Keratinocyte (primary cell): ENCODE data around the gene SYNPR. TPM values are rescaled to one million over a fixed set of nuclear protein-coding genes. Genes with fewer than 3 reads are reported as not detected.

ENCODE experiments used
- DNase-seq: peaks from one replicate; pipeline ENCODE4 v3.0.0-alpha.2; 2011; ENCODE audit warnings: low read depth, missing footprints, low spot score
- FAIRE-seq: peaks from 2 replicates; lab custom pipeline; 2011; peaks lifted over from hg19 to GRCh38; lab: Jason Lieb, UNC
- H2AFZ ChIP-seq: 2 replicates; pipeline ENCODE4 v1.6.0; 2012; ENCODE audit warnings: low read length, control low read depth, inconsistent platforms; ENCODE audit not compliant: control insufficient read depth
- H3K27ac ChIP-seq: 2 replicates; pipeline ENCODE4 v1.5.1; 2011; ENCODE audit warnings: low read length; ENCODE audit not compliant: control insufficient read depth, insufficient read depth
- H3K27me3 ChIP-seq: 3 replicates; pipeline ENCODE4 v1.6.0; 2011; ENCODE audit warnings: low read length; ENCODE audit not compliant: control insufficient read depth, insufficient read depth; ENCODE audit errors: extremely low read depth
- H3K36me3 ChIP-seq, 2 experiments: 2 replicates in 1 of 2; 3 replicates in 1 of 2; pipeline ENCODE4 v1.5.1; 2011; ENCODE audit warnings: low read length in 2 of 2, mild to moderate bottlenecking in 1 of 2; ENCODE audit not compliant: control insufficient read depth in 2 of 2, insufficient read depth in 2 of 2; ENCODE audit errors: extremely low read depth in 1 of 2
- H3K4me1 ChIP-seq: 3 replicates; pipeline ENCODE4 v1.5.1; 2011; ENCODE audit warnings: low read length; ENCODE audit not compliant: control insufficient read depth, insufficient read depth; ENCODE audit errors: extremely low read depth
- H3K4me2 ChIP-seq: 3 replicates; pipeline ENCODE4 v1.6.0; 2011; ENCODE audit warnings: low read depth, low read length; ENCODE audit not compliant: control insufficient read depth, insufficient read depth; ENCODE audit errors: extremely low read depth
- H3K4me3 ChIP-seq, 3 experiments: fragments of 200-600 bp in 1 of 3; sonication (generic) in 1 of 3; 2 replicates in 2 of 3; 3 replicates in 1 of 3; pipeline ENCODE4 v1.5.1; 2011 to 2016; ENCODE audit warnings: low read length in 3 of 3, mild to moderate bottlenecking in 3 of 3, control low read depth in 2 of 3, inconsistent platforms in 1 of 3, low read depth in 1 of 3, mixed read lengths in 1 of 3, mixed run types in 1 of 3, moderate library complexity in 1 of 3; ENCODE audit not compliant: control insufficient read depth in 2 of 3, insufficient read depth in 2 of 3; ENCODE audit errors: extremely low read depth in 1 of 3
- H3K79me2 ChIP-seq: 2 replicates; pipeline ENCODE4 v1.6.0; 2012; ENCODE audit warnings: low read length; ENCODE audit not compliant: control insufficient read depth, insufficient read depth
- H3K9ac ChIP-seq: 3 replicates; pipeline ENCODE4 v1.6.0; 2011; ENCODE audit warnings: low read length; ENCODE audit not compliant: control insufficient read depth, insufficient read depth; ENCODE audit errors: extremely low read depth
- H3K9me1 ChIP-seq: 3 replicates; pipeline ENCODE4 v1.6.0; 2011; ENCODE audit warnings: low read length; ENCODE audit not compliant: control insufficient read depth, insufficient read depth; ENCODE audit errors: extremely low read depth
- H3K9me3 ChIP-seq: 2 replicates; pipeline ENCODE4 v1.5.1; 2012; ENCODE audit warnings: low read depth, low read length; ENCODE audit not compliant: control insufficient read depth
- H4K20me1 ChIP-seq: 3 replicates; pipeline ENCODE4 v1.6.0; 2011; ENCODE audit warnings: low read length; ENCODE audit not compliant: control insufficient read depth, insufficient read depth; ENCODE audit errors: extremely low read depth
- EZH2 ChIP-seq: IDR thresholded peaks from one replicate; pipeline ENCODE4 v1.6.1; 2012; ENCODE audit warnings: inconsistent platforms, mild to moderate bottlenecking, low read length, moderate library complexity
- dilution Hi-C: fragments of 300-500 bp; cut with MboI; formaldehyde crosslinking; loops from one replicate; pipeline ENCODE4 v1.7.0; 2020; ENCODE audit warnings: low sequenced_read_pairs; ENCODE audit not compliant: extremely low pct_ligation_motif_present
- polyA plus RNA-seq, 5 experiments: library from polyadenylated mRNA; depleted of rRNA in 3 of 5; stranded (reverse) in 3 of 5; stranded (forward) in 1 of 5; unstranded in 1 of 5; fragments of >200 nt; gene quantifications; 1 replicate in 1 of 5; 2 replicates in 3 of 5; 3 replicates in 1 of 5; pipeline versions ENCODE4 v1.2.1 to v1.2.3, GENCODE V29; 2011 to 2012; ENCODE audit warnings: missing spikeins in 2 of 5, low read depth in 1 of 5, low replicate concordance in 1 of 5
- TF ChIP-seq, protein P1 (sequence below), 3 experiments: IDR thresholded peaks in 1 of 3; conservative IDR thresholded peaks in 1 of 3; optimal IDR thresholded peaks in 1 of 3; 2 replicates in 2 of 3; 3 replicates in 1 of 3; pipeline versions ENCODE3 to v1.5.1; 2011; ENCODE audit warnings: low read length in 3 of 3, mild to moderate bottlenecking in 3 of 3, moderate library complexity in 2 of 3, control low read depth in 1 of 3, inconsistent platforms in 1 of 3; ENCODE audit not compliant: insufficient read depth in 2 of 3; ENCODE audit errors: extremely low read depth in 1 of 3

SYNPR gene
- polyA plus RNA-seq, 1 donor (not counting 4 experiments of a cell fraction or from before 2014, with no cell fraction given) = not detected

DNA sequence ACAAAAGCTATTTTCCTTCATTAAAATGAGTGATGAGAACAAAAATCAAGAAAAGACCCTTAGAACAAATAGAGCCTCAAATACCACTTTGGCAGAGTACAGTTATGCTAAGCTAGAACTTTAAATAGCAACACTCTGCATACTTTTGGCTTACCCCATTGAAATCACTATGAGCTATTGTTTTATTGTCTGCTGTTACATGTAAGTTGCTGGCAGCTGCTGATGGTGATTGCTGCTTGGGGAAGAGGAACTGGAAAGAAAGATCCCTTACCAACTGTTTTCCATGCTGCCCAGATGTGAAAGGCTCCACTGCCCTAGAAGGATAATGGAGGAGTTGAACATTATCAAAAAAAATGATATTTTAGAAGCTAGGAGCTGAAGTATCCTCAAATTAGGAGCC, 135.4 kb downstream of the SYNPR start:
- H3K36me3 ChIP-seq = no peaks in the 10 kb centered on the region
- no peaks in the 10 kb centered on the region for H3K9me1 ChIP-seq
- dilution Hi-C loops = no loop called here
- H3K4me2 ChIP-seq = no peak overlapping the region
- no peak for FAIRE-seq
- no peaks in the 10 kb centered on the region for H3K9me3 ChIP-seq
- no peaks in the 10 kb centered on the region for H3K4me1 ChIP-seq
- DNase-seq = no peak
- no peak overlapping the region for H3K27ac ChIP-seq
- TF ChIP-seq, protein P1, sequence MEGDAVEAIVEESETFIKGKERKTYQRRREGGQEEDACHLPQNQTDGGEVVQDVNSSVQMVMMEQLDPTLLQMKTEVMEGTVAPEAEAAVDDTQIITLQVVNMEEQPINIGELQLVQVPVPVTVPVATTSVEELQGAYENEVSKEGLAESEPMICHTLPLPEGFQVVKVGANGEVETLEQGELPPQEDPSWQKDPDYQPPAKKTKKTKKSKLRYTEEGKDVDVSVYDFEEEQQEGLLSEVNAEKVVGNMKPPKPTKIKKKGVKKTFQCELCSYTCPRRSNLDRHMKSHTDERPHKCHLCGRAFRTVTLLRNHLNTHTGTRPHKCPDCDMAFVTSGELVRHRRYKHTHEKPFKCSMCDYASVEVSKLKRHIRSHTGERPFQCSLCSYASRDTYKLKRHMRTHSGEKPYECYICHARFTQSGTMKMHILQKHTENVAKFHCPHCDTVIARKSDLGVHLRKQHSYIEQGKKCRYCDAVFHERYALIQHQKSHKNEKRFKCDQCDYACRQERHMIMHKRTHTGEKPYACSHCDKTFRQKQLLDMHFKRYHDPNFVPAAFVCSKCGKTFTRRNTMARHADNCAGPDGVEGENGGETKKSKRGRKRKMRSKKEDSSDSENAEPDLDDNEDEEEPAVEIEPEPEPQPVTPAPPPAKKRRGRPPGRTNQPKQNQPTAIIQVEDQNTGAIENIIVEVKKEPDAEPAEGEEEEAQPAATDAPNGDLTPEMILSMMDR (optimal IDR thresholded peaks at IDR 0.05 in 1 of 3, IDR thresholded peaks at IDR 0.05 in 1 of 3, conservative IDR thresholded peaks at IDR 0.05 in 1 of 3; ENCODE audit: extremely low read depth in 1 of 3, insufficient read depth in 2 of 3, low read length in 3 of 3) = no peak
- no peak for TF ChIP-seq EZH2
- H3K4me3 ChIP-seq = no peak overlapping the region
- no peak overlapping the region for H3K9ac ChIP-seq
- no peak overlapping the region for H2AFZ ChIP-seq
- no peaks in the 10 kb centered on the region for H3K79me2 ChIP-seq
- no peaks in the 10 kb centered on the region for H4K20me1 ChIP-seq
- H3K27me3 ChIP-seq = peaks cover 3% of the 10 kb centered on the region

DNA sequence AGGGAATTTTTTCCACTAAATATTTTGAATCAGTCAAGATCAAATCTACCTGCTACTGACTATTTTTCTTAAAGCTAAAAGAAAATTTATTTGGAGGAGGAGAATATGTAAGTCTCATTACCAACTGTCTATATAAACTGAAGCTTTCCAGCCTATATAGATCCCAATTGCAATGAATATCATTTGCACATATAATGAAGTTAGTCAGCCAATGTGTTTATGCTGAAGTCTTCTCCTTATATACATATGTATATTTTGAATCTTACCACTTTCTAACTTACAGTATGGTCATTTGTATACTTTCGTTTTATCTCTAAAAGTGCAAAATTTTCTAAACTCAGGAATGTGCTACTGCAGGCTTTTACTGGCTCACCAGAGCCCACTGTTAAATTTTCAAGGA, 136.5 kb downstream of the SYNPR start:
- Histone ChIP-seq H3K4me2 (no peak overlapping the region), H3K9me3 (no peaks in the 10 kb centered on the region), H3K27me3 (no peaks in the 10 kb centered on the region), H4K20me1 (no peaks in the 10 kb centered on the region), H3K9me1 (no peaks in the 10 kb centered on the region), H3K79me2 (no peaks in the 10 kb centered on the region), H3K4me1 (no peaks in the 10 kb centered on the region), H3K27ac (no peak overlapping the region), H3K36me3 (no peaks in the 10 kb centered on the region), H3K4me3 (no peak overlapping the region), H3K9ac (no peak overlapping the region), H2AFZ (no peak overlapping the region)
- FAIRE-seq = no peak
- no peak for DNase-seq
- TF ChIP-seq, protein P1 (optimal IDR thresholded peaks at IDR 0.05 in 1 of 3, IDR thresholded peaks at IDR 0.05 in 1 of 3, conservative IDR thresholded peaks at IDR 0.05 in 1 of 3; ENCODE audit: extremely low read depth in 1 of 3, insufficient read depth in 2 of 3, low read length in 3 of 3) = no peak
- TF ChIP-seq EZH2 = no peak
- dilution Hi-C loops = no loop called here
